Type B pancreatic cell (in vitro differentiated cells): ENCODE measurements around the gene KLF15. TPM values are rescaled to one million over a fixed set of nuclear protein-coding genes. Genes with fewer than 3 reads are reported as not detected.

Source experiments
- DNase-seq: peaks from one replicate; pipeline ENCODE4 v3.0.0; 2021; ENCODE audit warnings: mixed read lengths; ENCODE audit not compliant: unreplicated experiment; ENCODE audit errors: extremely low spot score
- H3K27ac Mint-ChIP-seq: 2 replicates; pipeline ENCODE4 v1.8.0; 2021; ENCODE audit warnings: mild to moderate bottlenecking, mixed read lengths
- H3K27me3 Mint-ChIP-seq: 2 replicates; pipeline ENCODE4 v1.8.0; 2021; ENCODE audit warnings: mixed read lengths
- H3K36me3 Mint-ChIP-seq: 2 replicates; pipeline ENCODE4 v1.8.0; 2021; ENCODE audit warnings: mixed read lengths
- H3K4me1 Mint-ChIP-seq: one replicate; pipeline ENCODE4 v1.8.0; 2021; ENCODE audit warnings: mixed read lengths; ENCODE audit not compliant: unreplicated experiment
- H3K4me3 Mint-ChIP-seq: 2 replicates; pipeline ENCODE4 v1.8.0; 2021; ENCODE audit warnings: mild to moderate bottlenecking, mixed read lengths
- H3K9me3 Mint-ChIP-seq: 2 replicates; pipeline ENCODE4 v1.8.0; 2021; ENCODE audit warnings: mixed read lengths
- CTCF ChIP-seq: fragments of 200-600 bp; sonication (generic); conservative IDR thresholded peaks from 2 replicates; pipeline ENCODE4 v1.5.0; 2021; ENCODE audit warnings: antibody characterized with exemption, mild to moderate bottlenecking
- total RNA-seq: library from RNA; stranded (reverse); gene quantifications from 2 replicates; pipeline ENCODE4 v1.2.1, GENCODE V29; 2021; ENCODE audit warnings: low replicate concordance

Gene KLF15
- total RNA-seq, 1 donor from 2014 or later: 7.9 TPM

GRCh38 chr3:126309861-126310655 is 47.1 kb downstream of the KLF15 start:
- peak; percentile 56 for DNase-seq
- Mint-ChIP-seq H3K27me3 (no peaks in the 10 kb centered on the region), H3K27ac (no peak overlapping the region), H3K36me3 (no peaks in the 10 kb centered on the region), H3K9me3 (no peaks in the 10 kb centered on the region), H3K4me3 (no peak overlapping the region), H3K4me1 (no peaks in the 10 kb centered on the region)
- no peak for TF ChIP-seq CTCF

GRCh38 chr3:126309165-126309564 is 48.0 kb downstream of the KLF15 start:
- no peak overlapping the region for H3K4me3 Mint-ChIP-seq
- H3K27ac Mint-ChIP-seq: no peak overlapping the region
- H3K27me3 Mint-ChIP-seq: no peaks in the 10 kb centered on the region
- no peaks in the 10 kb centered on the region for H3K9me3 Mint-ChIP-seq
- no peak for DNase-seq
- H3K4me1 Mint-ChIP-seq: no peaks in the 10 kb centered on the region
- no peaks in the 10 kb centered on the region for H3K36me3 Mint-ChIP-seq
- no peak for TF ChIP-seq CTCF

GRCh38 chr3:126308394-126309125 is 48.6 kb downstream of the KLF15 start:
- no peak overlapping the region for H3K4me3 Mint-ChIP-seq
- H3K36me3 Mint-ChIP-seq: no peaks in the 10 kb centered on the region
- H3K4me1 Mint-ChIP-seq: no peaks in the 10 kb centered on the region
- DNase-seq: no peak
- no peaks in the 10 kb centered on the region for H3K9me3 Mint-ChIP-seq
- no peaks in the 10 kb centered on the region for H3K27me3 Mint-ChIP-seq
- no peak overlapping the region for H3K27ac Mint-ChIP-seq
- no peak for TF ChIP-seq CTCF

GRCh38 chr3:126307591-126308393 is 49.4 kb downstream of the KLF15 start:
- no peaks in the 10 kb centered on the region for H3K36me3 Mint-ChIP-seq
- DNase-seq: no peak
- no peaks in the 10 kb centered on the region for H3K4me1 Mint-ChIP-seq
- no peak for TF ChIP-seq CTCF
- H3K27ac Mint-ChIP-seq: no peak overlapping the region
- no peaks in the 10 kb centered on the region for H3K27me3 Mint-ChIP-seq
- H3K4me3 Mint-ChIP-seq: no peak overlapping the region
- H3K9me3 Mint-ChIP-seq: no peaks in the 10 kb centered on the region

- Mint-ChIP-seq H3K27me3 (no peaks in the 10 kb centered on the region), H3K27ac (no peak overlapping the region), H3K9me3 (no peaks in the 10 kb centered on the region), H3K4me3 (no peak overlapping the region), H3K36me3 (no peaks in the 10 kb centered on the region), H3K4me1 (no peaks in the 10 kb centered on the region)
- no peak for TF ChIP-seq CTCF
- no peak for DNase-seq
Observed at GRCh38 chr3:126306888-126307482, 50.2 kb downstream of the KLF15 start.
